Activated gamma-delta T cell (primary cell): ENCODE results near the gene SECTM1.

Source experiments
- DNase-seq: peaks from one replicate; lab custom pipeline; 2025; lab: John Stamatoyannopoulos, UW

The SECTM1 gene

GRCh38 chr17:82328141-82328993 is 5.2 kb downstream of the SECTM1 start:
- no peak for DNase-seq

GRCh38 chr17:82327757-82328140 is 5.8 kb downstream of the SECTM1 start:
- DNase-seq = no peak

- no peak for DNase-seq
Observed at GRCh38 chr17:82327289-82327688, 6.3 kb downstream of the SECTM1 start.

GRCh38 chr17:82325286-82326180 is 8.0 kb downstream of the SECTM1 start:
- DNase-seq = no peak

- no peak for DNase-seq
Observed at GRCh38 chr17:82324566-82325285, 8.8 kb downstream of the SECTM1 start.

- no peak for DNase-seq
Observed at GRCh38 chr17:82323514-82324234, 9.9 kb downstream of the SECTM1 start.

- no peak for DNase-seq
Observed at GRCh38 chr17:82322526-82323453, 10.8 kb downstream of the SECTM1 start.

- no peak for DNase-seq
Observed at GRCh38 chr17:82321947-82322466, 11.6 kb downstream of the SECTM1 start.

GRCh38 chr17:82320956-82321927 is 12.3 kb downstream of the SECTM1 start:
- peak; percentile 48 for DNase-seq

- DNase-seq = no peak
Observed at GRCh38 chr17:82320140-82320840, 13.3 kb downstream of the SECTM1 start.

GRCh38 chr17:82319619-82320062 is 13.9 kb downstream of the SECTM1 start:
- DNase-seq = no peak

GRCh38 chr17:82318772-82319606 is 14.6 kb downstream of the SECTM1 start:
- no peak for DNase-seq

GRCh38 chr17:82318169-82318498 is 15.4 kb downstream of the SECTM1 start:
- no peak for DNase-seq

GRCh38 chr17:82317394-82318168 is 16.0 kb downstream of the SECTM1 start, which contains the start of gene CD7:
Gene CD7, minus strand, starts transcription at chr17:82317608. Its CDS starts 113 bp downstream, at chr17:82317495.
- peak; percentile 51 for DNase-seq

- DNase-seq = no peak
Observed at GRCh38 chr17:82316651-82317393, 16.7 kb downstream of the SECTM1 start.
